NCI-H146 (cell line): ENCODE measurements around the gene ELMO2.
A peak's percentile ranks its signal among the peaks of the same experiment; 100 is the strongest.

ENCODE experiments used
- DNase-seq: peaks from one replicate; lab custom pipeline; 2025; lab: John Stamatoyannopoulos, UW

ELMO2 gene

DNA sequence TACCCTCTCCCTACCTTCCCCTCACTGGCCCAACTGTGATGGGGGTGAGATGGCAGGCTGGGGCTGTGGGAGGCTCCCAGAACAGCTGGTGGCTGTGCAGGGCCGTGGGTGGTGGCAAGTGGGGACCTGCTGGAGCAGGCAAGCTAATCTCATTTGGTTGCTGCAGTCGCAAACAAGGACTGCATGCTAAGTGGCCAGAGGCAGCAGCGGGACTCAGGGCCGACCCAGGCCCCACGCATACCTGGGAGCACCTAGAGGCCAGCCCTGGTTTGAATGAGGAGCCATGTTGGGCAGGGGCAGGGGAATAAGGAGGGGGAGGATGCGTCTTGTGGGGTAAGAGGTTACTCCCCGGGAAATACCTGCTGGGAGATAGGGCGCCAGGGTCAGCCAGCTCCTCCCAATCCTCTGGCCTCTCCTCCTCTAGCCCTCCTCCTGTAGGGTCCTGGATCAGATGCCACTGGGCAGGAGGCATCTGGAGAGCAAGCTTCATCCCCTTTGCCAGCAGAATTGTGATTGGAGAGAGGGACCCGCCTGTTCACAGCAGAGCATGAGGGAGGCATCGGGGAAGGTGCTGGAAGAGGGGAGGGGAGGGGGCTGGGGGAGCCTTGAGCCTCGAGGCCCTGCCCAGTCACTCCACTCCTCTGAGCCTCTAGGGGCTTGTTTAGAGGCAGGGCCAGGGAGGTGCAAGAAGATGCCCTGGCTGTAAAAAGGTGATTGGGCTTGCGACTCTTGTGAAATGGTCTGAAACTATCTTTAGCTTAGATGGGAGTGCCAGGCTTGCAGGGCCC is 73.8 kb downstream of the ELMO2 start:
- DNase-seq: no peak

DNA sequence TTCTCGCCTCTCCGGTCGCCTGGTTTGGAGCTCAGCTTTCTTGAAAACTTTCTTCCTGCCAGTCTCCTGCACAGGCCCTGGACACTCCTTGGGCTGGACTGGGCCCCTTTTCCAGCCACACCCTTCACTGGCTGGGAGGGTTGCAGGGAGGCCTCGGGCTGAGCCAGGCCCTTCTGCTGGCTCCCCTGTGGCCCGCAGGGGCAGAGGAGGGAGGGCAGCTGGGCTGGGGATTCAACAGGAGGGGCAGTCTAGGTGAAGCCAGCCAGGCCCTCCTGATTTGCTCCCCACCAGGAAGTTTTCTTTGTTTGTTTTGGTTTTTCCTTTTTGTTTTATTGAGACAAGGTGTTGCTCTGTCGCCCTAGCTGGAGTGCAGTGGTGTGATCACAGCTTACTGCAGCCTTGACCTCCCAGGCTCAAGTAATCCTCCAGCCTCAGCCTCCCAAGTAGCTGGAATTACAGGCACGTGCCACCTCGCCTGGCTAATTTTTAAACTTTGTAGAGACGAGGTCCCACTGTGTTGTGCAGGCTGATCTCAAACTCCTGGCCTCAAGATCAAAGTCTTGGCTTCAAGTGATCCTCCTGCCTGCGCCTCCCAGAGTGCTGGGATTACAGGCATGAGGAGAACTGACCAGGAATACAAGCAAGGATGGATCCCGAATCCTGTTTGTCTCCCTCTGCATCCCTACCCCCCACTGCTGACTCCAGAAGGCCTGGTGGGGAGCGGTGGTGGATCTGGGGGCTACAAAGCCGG is 74.6 kb downstream of the ELMO2 start:
- no peak for DNase-seq

DNA sequence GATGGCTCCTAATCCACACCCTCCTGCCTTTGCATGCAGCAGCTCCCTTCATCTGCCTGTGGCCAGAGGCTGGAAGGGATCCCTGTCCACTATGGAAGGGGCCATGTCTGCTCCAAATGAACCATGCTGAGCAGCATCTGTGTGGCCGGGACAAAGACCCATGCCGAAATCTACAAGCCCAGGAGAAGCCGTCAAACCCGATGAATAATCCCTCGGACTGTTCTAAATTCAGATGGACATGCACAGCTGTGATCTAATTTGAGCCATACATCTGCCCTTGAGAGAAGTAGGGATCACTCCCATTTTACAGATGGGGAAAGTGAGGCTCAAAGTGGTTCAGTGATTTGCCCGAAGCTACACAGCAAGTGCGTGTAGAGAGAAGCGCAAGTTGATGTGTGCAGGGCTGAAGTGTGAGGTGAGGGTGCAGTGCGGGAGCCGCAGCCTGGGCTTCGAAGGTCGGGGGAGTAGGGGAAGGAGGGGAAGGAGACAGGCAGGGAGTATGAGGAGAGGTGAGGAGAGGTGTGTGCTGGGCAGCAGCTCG is 75.5 kb downstream of the ELMO2 start:
- DNase-seq: no peak

DNA sequence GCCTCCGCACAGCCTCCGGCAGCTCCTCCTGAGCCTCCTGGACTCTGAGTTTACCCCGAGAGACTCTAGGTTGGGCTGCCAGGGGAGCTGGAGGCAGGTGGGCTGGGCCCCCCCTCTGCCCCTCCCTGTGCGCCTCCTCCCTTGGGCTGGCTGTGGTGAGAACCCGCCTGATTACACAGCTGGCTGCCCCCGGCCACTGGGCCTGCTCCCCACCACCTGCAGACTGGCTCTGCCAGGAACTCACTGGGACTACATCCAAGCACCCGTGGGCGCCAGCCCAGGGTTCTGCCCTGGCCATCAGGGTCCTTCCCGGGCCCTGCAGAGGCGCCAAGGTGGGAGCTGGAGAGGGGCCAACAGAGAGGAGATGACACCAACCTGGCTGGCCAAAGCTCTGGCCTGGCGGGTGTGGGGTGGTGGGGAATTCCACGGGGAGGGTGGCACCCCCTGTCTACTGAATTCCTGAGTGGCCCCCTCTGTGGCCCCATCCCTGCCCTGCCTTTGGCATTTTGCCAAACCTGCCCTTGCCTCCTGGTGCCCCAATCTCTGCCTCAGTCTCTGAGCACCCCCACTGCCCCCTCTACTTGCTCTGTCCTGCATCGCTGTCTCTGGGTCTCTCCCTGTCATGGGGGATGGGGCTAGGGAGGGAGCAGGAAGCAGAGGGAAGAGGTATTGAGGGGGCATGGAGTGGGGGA is 76.2 kb downstream of the ELMO2 start:
- no peak for DNase-seq

DNA sequence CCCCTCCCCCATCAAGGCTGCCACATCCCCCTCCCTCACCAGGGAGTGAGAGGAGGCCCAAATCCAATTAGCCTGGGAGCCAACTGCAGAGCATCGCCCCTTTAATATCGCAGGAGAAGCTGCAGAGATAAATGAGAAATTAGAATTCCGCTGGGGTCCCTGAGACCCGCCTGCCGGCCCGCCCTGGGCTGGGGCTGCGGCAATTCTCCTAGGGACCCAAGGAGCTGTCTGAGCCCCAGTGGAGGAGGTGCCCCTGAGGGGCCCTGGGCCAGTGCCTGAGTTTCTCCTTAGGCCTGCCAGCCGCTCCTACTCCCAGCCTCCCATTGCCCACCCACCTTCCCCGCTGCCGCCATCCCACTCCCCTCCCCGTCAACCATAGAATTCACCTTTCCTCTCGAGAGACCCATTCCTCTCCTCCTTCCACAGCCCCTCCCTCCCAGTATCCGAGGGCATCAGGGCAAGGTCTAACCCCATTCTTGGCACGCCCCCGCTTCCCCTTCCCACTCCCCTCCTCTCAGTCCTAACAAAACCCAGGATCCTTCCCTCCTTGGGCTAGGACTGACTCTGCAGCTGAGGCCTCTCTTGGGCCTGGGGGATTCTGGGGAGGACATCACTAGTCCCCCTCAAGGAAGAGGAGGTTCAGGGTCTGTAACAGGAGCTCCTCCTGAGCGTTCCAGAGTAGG is 78.1 kb downstream of the ELMO2 start:
- no peak for DNase-seq

DNA sequence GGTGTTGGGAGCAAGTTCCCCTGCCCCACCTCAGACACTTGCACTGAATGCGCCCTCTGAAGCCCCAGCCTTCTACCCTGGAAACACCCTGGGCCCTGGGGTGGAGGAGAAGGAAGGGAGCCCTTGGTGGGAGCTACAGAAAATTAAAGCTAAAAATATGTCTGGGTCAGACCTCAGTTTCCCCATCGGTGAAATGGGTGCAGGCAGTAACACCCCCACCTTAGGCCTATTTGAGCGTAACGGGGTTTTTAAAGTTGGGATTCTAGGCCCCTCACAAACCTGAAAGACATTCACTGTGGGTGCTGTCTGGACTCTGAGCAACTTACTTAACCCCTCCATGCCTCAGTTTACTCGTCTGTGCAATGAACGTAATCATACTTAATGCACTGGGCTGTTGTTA is 78.9 kb downstream of the ELMO2 start:
- DNase-seq: no peak

DNA sequence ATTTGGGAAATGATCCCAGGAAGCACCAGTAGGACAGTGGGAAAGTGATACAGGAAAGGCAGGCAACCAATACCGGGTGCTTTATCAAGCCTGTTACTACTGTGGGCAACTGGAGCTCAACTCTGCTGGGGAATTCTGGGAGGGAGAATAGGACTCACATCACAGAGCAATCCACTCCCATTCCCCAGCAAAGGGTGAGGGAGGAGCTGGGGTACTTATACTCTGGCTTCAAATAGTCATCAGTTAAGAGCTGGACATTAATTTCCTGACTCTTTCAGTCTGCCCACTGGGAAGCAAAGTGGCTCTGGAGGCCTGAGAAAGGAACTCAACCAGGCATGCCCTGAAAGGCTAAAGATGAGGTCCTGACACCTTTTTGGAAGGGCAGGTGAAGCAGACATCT is 80.6 kb downstream of the ELMO2 start:
- no peak for DNase-seq

DNA sequence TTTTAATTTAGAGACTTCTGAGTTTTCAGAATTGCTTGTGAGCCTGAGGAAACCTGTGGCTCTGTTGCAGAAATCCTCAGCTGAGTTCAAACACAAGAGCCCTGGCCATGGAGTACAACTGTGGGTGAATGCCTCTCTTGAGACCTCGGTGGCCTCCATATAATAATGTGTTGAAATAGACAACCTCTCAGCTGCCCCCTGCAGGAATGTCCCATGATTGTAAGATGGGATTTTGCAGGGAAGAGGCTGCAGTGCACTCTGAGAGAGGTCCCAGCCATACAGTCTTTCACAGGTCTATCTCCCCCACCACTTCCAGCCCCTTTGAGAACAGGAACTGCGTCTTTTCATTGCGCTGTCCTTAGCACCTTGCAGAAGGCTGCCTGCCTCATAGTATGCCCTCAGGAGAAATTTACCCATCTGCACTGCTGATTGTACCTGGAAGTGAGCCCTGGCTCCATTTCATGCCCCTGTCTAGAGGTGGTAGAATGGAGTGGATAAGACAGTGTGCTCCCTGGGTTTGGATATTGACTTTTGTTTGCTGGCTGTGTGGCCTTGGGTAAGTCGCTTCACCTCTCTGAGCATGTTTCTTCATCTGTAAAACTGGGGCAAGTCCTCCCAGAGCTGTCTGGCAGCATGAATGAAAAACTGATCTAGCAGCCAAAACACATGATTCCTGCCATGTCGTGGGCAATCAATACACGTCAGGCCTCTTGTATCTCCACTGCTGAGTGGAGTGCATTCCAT is 81.3 kb downstream of the ELMO2 start:
- DNase-seq: peak; percentile 50

DNA sequence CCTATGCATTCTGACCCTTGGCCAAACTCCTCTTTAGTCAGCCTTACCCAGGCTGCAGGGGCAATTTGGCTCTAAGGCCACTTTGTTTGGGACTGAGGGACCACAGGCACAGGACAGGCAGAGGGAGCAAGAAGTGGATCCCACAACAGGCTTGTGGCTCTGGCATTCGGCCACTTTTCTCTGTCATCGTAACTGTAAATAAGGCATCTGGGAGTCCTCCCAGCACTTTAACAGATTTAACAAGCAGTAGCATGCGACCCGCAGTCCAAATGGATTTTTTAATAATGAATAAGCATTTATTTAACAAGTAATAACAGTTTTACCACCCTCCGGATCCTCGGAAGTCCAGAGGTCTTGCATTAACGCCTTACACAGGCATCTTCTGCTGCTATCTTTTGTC is 82.0 kb downstream of the ELMO2 start:
- no peak for DNase-seq

DNA sequence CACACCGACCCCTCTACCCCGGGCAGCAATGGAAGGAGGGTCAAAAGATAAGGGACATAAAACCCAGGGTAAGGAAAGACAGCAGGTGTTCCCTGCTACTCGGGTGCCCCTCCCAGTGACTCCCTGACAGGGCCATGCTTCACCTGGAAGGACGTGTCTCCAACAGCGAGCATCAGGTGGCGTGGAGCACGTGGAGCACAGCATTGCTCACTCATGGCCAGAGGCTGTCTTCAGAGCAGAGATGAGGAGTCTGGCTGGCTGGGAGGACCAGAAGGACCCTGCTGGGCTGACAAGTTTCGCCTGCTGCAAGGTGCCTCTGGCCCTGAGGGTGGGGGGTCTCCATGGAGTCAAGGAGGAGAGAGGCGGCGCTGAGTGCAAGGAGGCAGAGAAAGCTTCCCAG is 82.9 kb downstream of the ELMO2 start:
- DNase-seq: peak; percentile 29

DNA sequence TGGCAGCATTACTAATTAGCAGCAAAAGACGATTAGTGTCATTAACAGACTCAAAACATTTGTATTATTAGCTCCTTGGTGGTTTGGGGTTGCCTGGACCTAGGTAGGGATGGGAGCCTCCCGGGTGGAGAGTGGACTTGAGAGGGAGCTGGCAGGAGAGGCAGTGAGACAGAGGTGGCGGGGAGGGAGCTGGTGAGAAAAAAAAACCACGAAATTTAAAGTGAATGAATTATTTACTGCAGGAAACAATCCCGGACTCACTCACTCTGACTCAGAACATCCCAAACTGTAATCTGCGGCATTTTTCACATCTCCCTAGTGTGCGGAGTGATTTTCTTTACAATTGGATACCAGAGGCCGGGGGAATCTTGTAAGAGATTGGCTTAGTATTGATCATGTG is 83.8 kb downstream of the ELMO2 start:
- DNase-seq: no peak

DNA sequence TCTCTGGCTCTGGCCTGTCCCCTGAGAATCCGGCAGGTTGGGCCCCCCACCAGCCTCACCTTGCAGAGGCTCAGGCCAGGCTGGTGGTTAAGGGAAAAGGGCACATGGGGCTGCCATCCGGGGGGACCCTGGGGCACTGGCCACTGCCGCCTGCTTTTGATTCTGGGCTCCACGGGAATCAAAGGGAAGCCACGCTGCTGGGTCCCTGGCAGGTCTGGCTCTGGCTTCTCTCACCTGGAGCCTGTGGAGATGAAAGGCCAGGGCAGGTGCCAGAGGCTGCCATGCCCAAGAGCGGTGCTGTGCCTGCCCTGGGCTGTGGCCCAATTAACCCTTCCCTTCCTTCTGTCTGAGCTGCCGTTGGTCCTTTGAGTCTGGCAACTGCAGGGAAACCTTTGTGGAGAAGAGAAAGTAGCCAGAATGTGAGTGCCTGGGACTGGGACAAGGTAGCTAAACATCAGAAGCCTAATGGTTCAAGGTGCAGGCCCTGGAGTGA is 88.7 kb downstream of the ELMO2 start:
- DNase-seq: no peak

DNA sequence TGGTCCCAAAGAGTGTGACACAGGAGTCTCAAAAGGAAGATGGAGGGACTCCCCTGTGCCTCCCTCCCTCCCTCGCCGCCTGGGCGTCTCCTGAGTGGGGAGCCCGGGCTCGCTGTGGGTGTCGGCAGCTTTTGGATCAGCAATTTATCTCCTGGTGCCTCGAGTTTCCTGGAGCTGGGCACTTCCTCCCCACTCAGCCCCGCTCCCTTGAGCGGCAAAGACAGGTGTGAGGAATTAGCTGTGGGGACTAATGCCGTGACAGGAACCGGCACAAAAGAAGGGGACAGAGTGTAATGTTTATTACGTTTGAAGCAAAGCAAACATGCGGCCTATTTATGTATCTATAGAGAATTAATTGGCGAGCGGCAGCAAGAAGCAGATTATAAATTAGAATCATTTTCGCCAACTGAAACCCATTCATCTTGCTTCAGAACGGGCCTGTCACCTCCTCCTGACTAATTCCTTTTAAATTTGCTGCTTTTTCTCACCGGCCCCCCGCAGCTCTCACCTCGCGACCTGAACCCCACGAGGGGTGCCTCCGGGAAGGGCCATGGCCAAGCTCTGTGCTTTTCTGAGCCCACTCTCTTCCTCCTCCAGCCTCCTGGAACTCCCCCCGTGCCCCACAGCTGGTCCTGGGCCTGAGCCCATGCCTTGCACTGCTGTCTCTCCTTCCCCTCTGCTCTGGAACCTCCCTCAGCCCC is 89.3 kb downstream of the ELMO2 start:
- peak; percentile 59 for DNase-seq
